NT2/D1 (cell line): ENCODE data around the gene ANO7.

ENCODE experiments used
- SUZ12 ChIP-seq: IDR thresholded peaks from 2 replicates; pipeline ENCODE4 v1.6.1; 2011; ENCODE audit not compliant: insufficient read length, insufficient read depth; ENCODE audit errors: extremely low read depth
- YY1 ChIP-seq: IDR thresholded peaks from 2 replicates; pipeline ENCODE4 v1.6.1; 2011; ENCODE audit not compliant: insufficient read length, insufficient read depth

DNA sequence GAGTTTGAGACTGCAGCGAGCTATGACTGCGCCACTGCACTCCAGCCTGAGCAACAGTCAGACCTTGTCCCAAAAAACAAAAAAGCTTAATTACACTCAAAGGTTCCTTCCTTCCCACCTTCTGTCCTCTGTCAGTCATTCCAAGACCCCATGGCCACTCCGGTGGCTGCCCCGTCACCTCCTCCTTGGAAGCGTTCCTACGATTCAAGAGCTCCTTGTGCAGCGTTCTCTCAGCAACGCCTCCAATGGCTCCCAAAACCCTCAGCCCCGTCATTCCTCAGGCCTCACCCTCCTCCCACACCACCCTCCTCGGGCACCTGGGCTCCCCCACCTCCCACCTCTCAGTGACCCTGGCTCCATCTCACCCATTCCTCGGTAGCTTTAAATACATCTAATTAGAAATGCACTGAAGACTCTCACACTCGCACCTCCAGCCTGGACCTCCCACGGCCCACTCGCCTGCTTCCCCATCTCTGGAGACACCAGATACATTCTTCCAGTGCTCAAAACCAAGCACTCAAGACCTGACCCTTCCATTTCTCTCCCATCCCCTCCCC lies 47.2 kb upstream of the ANO7 start:
- TF ChIP-seq SUZ12 (no peak), YY1 (no peak)
